ENCODE data around the gene FRAS1.

The FRAS1 gene

DNA sequence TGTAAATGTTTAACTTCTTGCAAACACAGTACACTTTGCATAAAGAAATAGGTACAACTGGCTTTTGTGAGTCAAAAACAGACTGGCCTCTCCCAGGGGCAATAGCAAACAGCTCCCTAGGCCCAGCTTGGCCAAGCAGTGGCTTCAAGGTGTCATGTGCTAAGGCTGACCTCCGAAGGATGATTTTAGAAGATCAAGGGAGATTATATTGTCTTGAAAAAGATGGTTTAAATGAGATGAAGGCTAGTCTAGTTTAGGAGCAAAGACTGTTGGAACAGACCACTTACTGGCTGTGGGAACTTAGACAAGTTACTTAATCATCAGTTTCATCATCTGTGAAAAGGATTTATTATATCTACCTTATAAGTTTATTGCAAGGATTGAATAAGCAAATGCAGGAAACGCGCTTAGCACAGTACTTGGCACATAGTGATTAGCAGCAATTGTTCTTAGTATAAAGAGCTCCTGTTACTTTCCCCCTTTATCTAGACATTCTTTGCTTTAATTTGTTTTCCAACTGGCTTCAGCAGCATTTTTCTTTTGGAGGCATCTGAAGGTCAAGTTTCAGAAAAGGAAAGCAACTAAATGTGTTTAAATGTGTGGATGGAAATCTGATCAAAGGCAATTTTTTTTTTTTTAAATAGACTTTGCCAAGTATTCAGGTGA, 511.6 kb downstream of the FRAS1 start:
- H3K27ac ChIP-seq (ENCODE audit: low read length) = no peak overlapping the region
- H3K79me2 ChIP-seq (ENCODE audit: insufficient read depth, low read length) = no peaks in the 10 kb centered on the region
- no peak for ATAC-seq (ENCODE audit: insufficient read depth, low read depth)

GRCh38 chr4:78569306-78569821, 512.2 kb downstream of the FRAS1 start:
- Histone ChIP-seq H3K4me1 (ENCODE audit: insufficient read depth, low read length) (no peaks in the 10 kb centered on the region), H2AFZ (ENCODE audit: low read depth, low read length) (no peak overlapping the region), H3K36me3 (ENCODE audit: insufficient read depth, low read length) (no peaks in the 10 kb centered on the region), H4K20me1 (ENCODE audit: insufficient read depth, low read length) (no peaks in the 10 kb centered on the region), H3K27ac (ENCODE audit: low read length) (no peak overlapping the region), H3K4me3 (ENCODE audit: low read depth in 1 of 2, low read length in 2 of 2) (no peak overlapping the region), H3K9ac (ENCODE audit: low read depth, low read length) (no peak overlapping the region), H3K27me3 (ENCODE audit: insufficient read depth, low read length, poor library complexity) (no peaks in the 10 kb centered on the region), H3K9me3 (ENCODE audit: insufficient read depth, low read length, severe bottlenecking) (no peaks in the 10 kb centered on the region), H3K79me2 (ENCODE audit: insufficient read depth, low read length) (no peaks in the 10 kb centered on the region), H3K4me2 (ENCODE audit: insufficient read depth, low read length) (no peak overlapping the region)
- DNase-seq = no peak
- no peak for ATAC-seq (ENCODE audit: insufficient read depth, low read depth)
- TF ChIP-seq, protein P1, sequence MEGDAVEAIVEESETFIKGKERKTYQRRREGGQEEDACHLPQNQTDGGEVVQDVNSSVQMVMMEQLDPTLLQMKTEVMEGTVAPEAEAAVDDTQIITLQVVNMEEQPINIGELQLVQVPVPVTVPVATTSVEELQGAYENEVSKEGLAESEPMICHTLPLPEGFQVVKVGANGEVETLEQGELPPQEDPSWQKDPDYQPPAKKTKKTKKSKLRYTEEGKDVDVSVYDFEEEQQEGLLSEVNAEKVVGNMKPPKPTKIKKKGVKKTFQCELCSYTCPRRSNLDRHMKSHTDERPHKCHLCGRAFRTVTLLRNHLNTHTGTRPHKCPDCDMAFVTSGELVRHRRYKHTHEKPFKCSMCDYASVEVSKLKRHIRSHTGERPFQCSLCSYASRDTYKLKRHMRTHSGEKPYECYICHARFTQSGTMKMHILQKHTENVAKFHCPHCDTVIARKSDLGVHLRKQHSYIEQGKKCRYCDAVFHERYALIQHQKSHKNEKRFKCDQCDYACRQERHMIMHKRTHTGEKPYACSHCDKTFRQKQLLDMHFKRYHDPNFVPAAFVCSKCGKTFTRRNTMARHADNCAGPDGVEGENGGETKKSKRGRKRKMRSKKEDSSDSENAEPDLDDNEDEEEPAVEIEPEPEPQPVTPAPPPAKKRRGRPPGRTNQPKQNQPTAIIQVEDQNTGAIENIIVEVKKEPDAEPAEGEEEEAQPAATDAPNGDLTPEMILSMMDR (IDR thresholded peaks at IDR 0.05; ENCODE audit: borderline replicate concordance, extremely low read depth, low read length, poor library complexity, severe bottlenecking) = no peak
- no peak for TF ChIP-seq EZH2 (IDR thresholded peaks at IDR 0.05; ENCODE audit: borderline replicate concordance, low read depth, low read length, severe bottlenecking)

More for the DNA sequence above, 511.6 kb downstream of the FRAS1 start:
- Histone ChIP-seq H3K4me2 (ENCODE audit: insufficient read depth, low read length) (no peak overlapping the region), H3K4me3 (ENCODE audit: low read depth in 1 of 2, low read length in 2 of 2) (no peak overlapping the region), H4K20me1 (ENCODE audit: insufficient read depth, low read length) (no peaks in the 10 kb centered on the region), H3K9me3 (ENCODE audit: insufficient read depth, low read length, severe bottlenecking) (no peaks in the 10 kb centered on the region), H3K4me1 (ENCODE audit: insufficient read depth, low read length) (no peaks in the 10 kb centered on the region), H2AFZ (ENCODE audit: low read depth, low read length) (no peak overlapping the region), H3K27me3 (ENCODE audit: insufficient read depth, low read length, poor library complexity) (no peaks in the 10 kb centered on the region), H3K36me3 (ENCODE audit: insufficient read depth, low read length) (no peaks in the 10 kb centered on the region), H3K9ac (ENCODE audit: low read depth, low read length) (no peak overlapping the region)
- DNase-seq = no peak
- TF ChIP-seq, protein P1 (IDR thresholded peaks at IDR 0.05; ENCODE audit: borderline replicate concordance, extremely low read depth, low read length, poor library complexity, severe bottlenecking) = no peak
- no peak for TF ChIP-seq EZH2 (IDR thresholded peaks at IDR 0.05; ENCODE audit: borderline replicate concordance, low read depth, low read length, severe bottlenecking)

DNA sequence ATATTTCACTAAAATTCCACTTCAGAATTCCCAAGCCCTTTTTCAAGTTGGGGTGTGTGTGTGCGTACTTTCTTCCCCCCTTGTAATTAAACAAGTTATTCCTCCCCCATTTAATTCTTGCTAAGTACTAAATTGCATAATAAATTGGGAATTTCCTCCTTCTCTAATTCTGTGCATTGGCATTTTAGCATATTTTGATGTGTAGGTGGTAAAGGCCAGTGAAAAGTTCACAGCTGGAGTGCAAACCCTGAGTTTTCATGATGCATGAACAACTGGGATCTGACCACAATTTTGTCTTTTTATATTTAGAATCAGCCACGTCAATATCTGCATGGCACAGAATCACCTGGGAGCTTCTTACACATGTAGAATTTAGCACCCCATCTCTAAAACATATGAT, 513.0 kb downstream of the FRAS1 start:
- H3K9ac ChIP-seq (ENCODE audit: low read depth, low read length) = no peak overlapping the region
- no peak for ATAC-seq (ENCODE audit: insufficient read depth, low read depth)
- H3K4me1 ChIP-seq (ENCODE audit: insufficient read depth, low read length) = no peaks in the 10 kb centered on the region

More for the DNA sequence above, 513.0 kb downstream of the FRAS1 start:
- Histone ChIP-seq H3K9me3 (ENCODE audit: insufficient read depth, low read length, severe bottlenecking) (no peaks in the 10 kb centered on the region), H3K27ac (ENCODE audit: low read length) (no peak overlapping the region), H3K36me3 (ENCODE audit: insufficient read depth, low read length) (no peaks in the 10 kb centered on the region), H3K79me2 (ENCODE audit: insufficient read depth, low read length) (no peaks in the 10 kb centered on the region), H2AFZ (ENCODE audit: low read depth, low read length) (no peak overlapping the region), H3K4me3 (ENCODE audit: low read depth in 1 of 2, low read length in 2 of 2) (no peak overlapping the region), H4K20me1 (ENCODE audit: insufficient read depth, low read length) (no peaks in the 10 kb centered on the region), H3K27me3 (ENCODE audit: insufficient read depth, low read length, poor library complexity) (no peaks in the 10 kb centered on the region), H3K4me2 (ENCODE audit: insufficient read depth, low read length) (no peak overlapping the region)
- DNase-seq = no peak
- TF ChIP-seq EZH2 (IDR thresholded peaks at IDR 0.05; ENCODE audit: borderline replicate concordance, low read depth, low read length, severe bottlenecking) = no peak
- TF ChIP-seq, protein P1 (IDR thresholded peaks at IDR 0.05; ENCODE audit: borderline replicate concordance, extremely low read depth, low read length, poor library complexity, severe bottlenecking) = no peak

All from DND-41 (cell line).